HepG2 (cell line): ENCODE data around the gene TBX10. TPM values are rescaled to one million over a fixed set of nuclear protein-coding genes. Genes with fewer than 3 reads are reported as not detected.

Experiments used
- ARNTL ChIP-seq: sonication (generic); formaldehyde crosslinking; IDR thresholded peaks from 2 replicates; pipeline ENCODE4 v1.4.0; 2020; ENCODE audit warnings: mild to moderate bottlenecking, missing genetic modification reagents
- EHMT2 ChIP-seq: fragments of 200-600 bp; sonication (generic); IDR thresholded peaks from 2 replicates; pipeline ENCODE4 v1.7.0; 2017; ENCODE audit warnings: antibody characterized with exemption, low read depth, low read length, borderline replicate concordance
- HNF4A ChIP-seq: sonication (generic); formaldehyde crosslinking; IDR thresholded peaks from 2 replicates; pipeline ENCODE4 v1.4.0; 2020; ENCODE audit warnings: missing genetic modification reagents
- HNF4G ChIP-seq, 2 experiments: sonication (generic) in 1 of 2; formaldehyde crosslinking in 1 of 2; IDR thresholded peaks; 2 replicates each; pipeline versions ENCODE4 v1.4.0 to v1.6.1; 2011 to 2020; ENCODE audit warnings: borderline replicate concordance in 2 of 2, low read depth in 2 of 2, mild to moderate bottlenecking in 2 of 2, low read length in 1 of 2, missing genetic modification reagents in 1 of 2, moderate library complexity in 1 of 2
- ISL2 ChIP-seq: sonication (generic); formaldehyde crosslinking; IDR thresholded peaks from 2 replicates; pipeline ENCODE4 v1.5.0; 2020; ENCODE audit warnings: missing genetic modification reagents
- JUN ChIP-seq: sonication (generic); formaldehyde crosslinking; IDR thresholded peaks from 2 replicates; pipeline ENCODE4 v1.4.0; 2020; ENCODE audit warnings: mild to moderate bottlenecking, missing genetic modification reagents
- KDM2A ChIP-seq: sonication (generic); formaldehyde crosslinking; IDR thresholded peaks from 2 replicates; pipeline ENCODE4 v1.4.0; 2020; ENCODE audit warnings: low read depth, missing genetic modification reagents, borderline replicate concordance
- MXD4 ChIP-seq: IDR thresholded peaks from 2 replicates; pipeline ENCODE4 v1.6.1; 2016; ENCODE audit warnings: mild to moderate bottlenecking, missing biosample characterization, missing genetic modification reagents
- RFXAP ChIP-seq: sonication (generic); formaldehyde crosslinking; IDR thresholded peaks from 2 replicates; pipeline ENCODE4 v1.4.0; 2020; ENCODE audit warnings: missing genetic modification reagents, borderline replicate concordance
- RXRA ChIP-seq: sonication (generic); formaldehyde crosslinking; IDR thresholded peaks from 2 replicates; pipeline ENCODE4 v1.5.1; 2020; ENCODE audit warnings: missing genetic modification reagents
- SIX1 ChIP-seq: sonication (generic); formaldehyde crosslinking; IDR thresholded peaks from 2 replicates; pipeline ENCODE4 v1.4.0; 2020; ENCODE audit warnings: missing genetic modification reagents, borderline replicate concordance
- SMAD3 ChIP-seq: sonication (generic); formaldehyde crosslinking; IDR thresholded peaks from 2 replicates; pipeline ENCODE4 v1.4.0; 2020; ENCODE audit warnings: missing genetic modification reagents
- SOX5 ChIP-seq: IDR thresholded peaks from 2 replicates; pipeline ENCODE4 v1.6.1; 2016; ENCODE audit warnings: borderline replicate concordance
- ZBTB44 ChIP-seq: sonication (generic); formaldehyde crosslinking; IDR thresholded peaks from 2 replicates; pipeline ENCODE4 v1.4.0; 2020; ENCODE audit warnings: missing genetic modification reagents
- ZC3H13 ChIP-seq: sonication (generic); formaldehyde crosslinking; IDR thresholded peaks from 2 replicates; pipeline ENCODE4 v1.8.1; 2023; ENCODE audit warnings: mild to moderate bottlenecking, missing genetic modification reagents, moderate library complexity
- ZIK1 ChIP-seq: sonication (generic); formaldehyde crosslinking; IDR thresholded peaks from 2 replicates; pipeline ENCODE4 v1.5.0; 2020; ENCODE audit warnings: mild to moderate bottlenecking, low read depth, missing genetic modification reagents, borderline replicate concordance
- ZKSCAN1 ChIP-seq: fragments of 150-350 bp; IDR thresholded peaks from 2 replicates; pipeline ENCODE4 v1.6.1; 2014; ENCODE audit warnings: low read length
- ZNF234 ChIP-seq: sonication (generic); formaldehyde crosslinking; conservative IDR thresholded peaks from 2 replicates; pipeline ENCODE4 v1.5.1; 2020; ENCODE audit warnings: mild to moderate bottlenecking, missing genetic modification reagents
- ZNF512 ChIP-seq: sonication (generic); formaldehyde crosslinking; IDR thresholded peaks from 2 replicates; pipeline ENCODE4 v1.4.0; 2020; ENCODE audit warnings: mild to moderate bottlenecking, missing genetic modification reagents
- ZNF598 ChIP-seq: sonication (generic); formaldehyde crosslinking; IDR thresholded peaks from 2 replicates; pipeline ENCODE4 v1.5.1; 2020; ENCODE audit warnings: mild to moderate bottlenecking, missing genetic modification reagents, borderline replicate concordance
- ZNF629 ChIP-seq: sonication (generic); formaldehyde crosslinking; conservative IDR thresholded peaks from 2 replicates; pipeline ENCODE4 v1.5.0; 2020; ENCODE audit warnings: missing genetic modification reagents
- ZSCAN22 ChIP-seq: sonication (generic); formaldehyde crosslinking; IDR thresholded peaks from 2 replicates; pipeline ENCODE4 v1.4.0; 2020; ENCODE audit warnings: mild to moderate bottlenecking, missing genetic modification reagents
- polyA plus RNA-seq, 8 experiments: library from polyadenylated mRNA; depleted of rRNA in 3 of 8; stranded (reverse) in 7 of 8; unstranded in 1 of 8; fragments of >200 nt; fragmentation: Illumina TruSeq in 4 of 8; extraction: Trizol in 4 of 8; gene quantifications; 2 replicates each; pipeline versions ENCODE4 v1.2.1 to v1.2.3, GENCODE V29; 2011 to 2016; ENCODE audit warnings: low read depth in 4 of 8, missing spikeins in 1 of 8, mixed read lengths in 1 of 8; ENCODE audit not compliant: insufficient read depth in 1 of 8
- total RNA-seq, 5 experiments: library from RNA; depleted of rRNA; stranded (reverse); fragments of >200 nt; fragmentation: Illumina TruSeq; extraction: Trizol; gene quantifications; 2 replicates each; pipeline ENCODE4 v1.2.3, GENCODE V29; 2016; ENCODE audit warnings: low read depth in 1 of 5
- TF ChIP-seq, protein P1 (sequence below): sonication (generic); formaldehyde crosslinking; conservative IDR thresholded peaks from 2 replicates; pipeline ENCODE4 v1.4.0; 2020; ENCODE audit warnings: mild to moderate bottlenecking, missing genetic modification reagents, moderate library complexity

The TBX10 gene
- total and polyA plus RNA-seq, 2 of the 13 experiments (the other 11 are each of a cell fraction or from before 2014, with no cell fraction given): 0.27 to 1.7 TPM

DNA sequence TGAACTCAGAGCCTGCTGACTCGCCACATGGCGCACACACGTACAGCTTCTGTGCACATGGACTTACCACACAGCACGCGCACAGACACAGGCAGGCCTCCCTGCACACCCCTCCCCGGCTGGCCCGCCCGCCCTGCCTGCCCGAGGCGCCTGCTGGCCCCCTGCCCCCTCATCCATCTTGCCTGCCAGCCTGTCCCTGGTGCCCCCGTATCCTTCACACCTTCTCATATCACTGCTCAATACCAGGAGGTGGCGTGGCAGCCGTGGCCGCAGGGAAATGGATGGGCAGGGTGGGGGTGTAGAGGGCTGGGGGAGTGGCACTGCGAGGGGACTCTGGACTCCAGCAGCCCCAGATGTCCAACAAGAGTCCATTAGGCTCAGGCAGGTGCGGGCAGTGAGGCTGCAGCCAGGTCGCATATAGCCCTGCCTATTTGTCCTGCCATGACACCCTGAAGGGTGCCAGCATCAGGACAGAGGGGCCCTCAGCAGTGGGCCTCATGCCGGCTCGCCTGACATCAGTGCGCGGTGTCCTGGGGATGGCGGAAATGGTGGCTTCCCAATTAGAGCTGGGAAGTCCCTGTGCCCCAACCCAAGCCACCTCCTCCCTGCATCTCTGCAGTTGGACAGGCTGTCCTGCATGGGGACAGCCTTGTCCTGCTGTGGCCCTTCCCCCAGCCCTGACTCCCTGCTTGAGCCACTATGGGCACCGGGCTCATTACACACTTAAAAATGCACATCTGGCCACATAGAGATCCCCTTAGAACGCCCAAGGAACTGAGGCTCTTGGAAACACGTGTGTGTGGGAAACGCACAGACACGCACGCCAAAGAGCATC is 2.0 kb upstream of the TBX10 start (continued):
- no peak for TF ChIP-seq ZNF629 (CRISPR knock-in tag)
- no peak for TF ChIP-seq SOX5 (CRISPR knock-in tag)
- no peak for TF ChIP-seq ZNF512 (CRISPR knock-in tag)
- no peak for TF ChIP-seq RXRA
- TF ChIP-seq ZNF598: no peak
- TF ChIP-seq ZBTB44: no peak
- TF ChIP-seq ZNF234: no peak
- no peak for TF ChIP-seq ISL2 (CRISPR knock-in tag)
- TF ChIP-seq EHMT2: no peak
- TF ChIP-seq SIX1: no peak
- TF ChIP-seq ARNTL: no peak
- TF ChIP-seq ZSCAN22: no peak
- TF ChIP-seq RFXAP: no peak
- no peak for TF ChIP-seq ZIK1
- no peak for TF ChIP-seq SMAD3
- TF ChIP-seq, protein P1, sequence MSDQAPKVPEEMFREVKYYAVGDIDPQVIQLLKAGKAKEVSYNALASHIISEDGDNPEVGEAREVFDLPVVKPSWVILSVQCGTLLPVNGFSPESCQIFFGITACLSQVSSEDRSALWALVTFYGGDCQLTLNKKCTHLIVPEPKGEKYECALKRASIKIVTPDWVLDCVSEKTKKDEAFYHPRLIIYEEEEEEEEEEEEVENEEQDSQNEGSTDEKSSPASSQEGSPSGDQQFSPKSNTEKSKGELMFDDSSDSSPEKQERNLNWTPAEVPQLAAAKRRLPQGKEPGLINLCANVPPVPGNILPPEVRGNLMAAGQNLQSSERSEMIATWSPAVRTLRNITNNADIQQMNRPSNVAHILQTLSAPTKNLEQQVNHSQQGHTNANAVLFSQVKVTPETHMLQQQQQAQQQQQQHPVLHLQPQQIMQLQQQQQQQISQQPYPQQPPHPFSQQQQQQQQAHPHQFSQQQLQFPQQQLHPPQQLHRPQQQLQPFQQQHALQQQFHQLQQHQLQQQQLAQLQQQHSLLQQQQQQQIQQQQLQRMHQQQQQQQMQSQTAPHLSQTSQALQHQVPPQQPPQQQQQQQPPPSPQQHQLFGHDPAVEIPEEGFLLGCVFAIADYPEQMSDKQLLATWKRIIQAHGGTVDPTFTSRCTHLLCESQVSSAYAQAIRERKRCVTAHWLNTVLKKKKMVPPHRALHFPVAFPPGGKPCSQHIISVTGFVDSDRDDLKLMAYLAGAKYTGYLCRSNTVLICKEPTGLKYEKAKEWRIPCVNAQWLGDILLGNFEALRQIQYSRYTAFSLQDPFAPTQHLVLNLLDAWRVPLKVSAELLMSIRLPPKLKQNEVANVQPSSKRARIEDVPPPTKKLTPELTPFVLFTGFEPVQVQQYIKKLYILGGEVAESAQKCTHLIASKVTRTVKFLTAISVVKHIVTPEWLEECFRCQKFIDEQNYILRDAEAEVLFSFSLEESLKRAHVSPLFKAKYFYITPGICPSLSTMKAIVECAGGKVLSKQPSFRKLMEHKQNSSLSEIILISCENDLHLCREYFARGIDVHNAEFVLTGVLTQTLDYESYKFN (CRISPR knock-in tag): no peak
- no peak for TF ChIP-seq MXD4 (CRISPR knock-in tag)
- peak; percentile 77 for TF ChIP-seq HNF4A (CRISPR knock-in tag)
- TF ChIP-seq ZC3H13 (CRISPR knock-in tag): no peak
- TF ChIP-seq ZKSCAN1: no peak
- TF ChIP-seq JUN (CRISPR knock-in tag): no peak
- TF ChIP-seq HNF4G (IDR thresholded peaks at IDR 0.05; ENCODE audit: borderline replicate concordance, low read depth, low read length): peak; percentile 50; the same call in 1 of the 2 replicates
- TF ChIP-seq HNF4G (CRISPR knock-in tag; IDR thresholded peaks at IDR 0.05; ENCODE audit: borderline replicate concordance, low read depth): no peak
- TF ChIP-seq KDM2A (CRISPR knock-in tag): no peak
